Activated naive CD4-positive, alpha-beta T cell treated with anti-CD3 and anti-CD28 coated beads, Interleukin-2, amount 50 U/mL, for 72 hours (primary cell): Measurements from ENCODE around the gene PCDHB1. TPM values are rescaled to one million over a fixed set of nuclear protein-coding genes. Genes with fewer than 3 reads are reported as not detected.
"Not testable (repeated sequence)": the region's sequence is repeated elsewhere in the genome, so short reads cannot be mapped to it uniquely, and the experiment has no call there.

Experiments used
- ATAC-seq, 2 donors: fragments of 150-1000 bp; cut with Tn5 transposase; 2 replicates each; pipeline ENCODE4 v1.10.0; 2021; ENCODE audit warnings: mild to moderate bottlenecking in 2 of 2, moderate library complexity in 2 of 2
- DNase-seq, 2 donors: peaks; one replicate each; pipeline ENCODE4 v3.0.0; 2021 to 2022; ENCODE audit warnings: low spot score in 2 of 2
- H3K27ac Mint-ChIP-seq, 2 donors: one replicate each; pipeline ENCODE4 v1.8.0; 2022; ENCODE audit warnings: mild to moderate bottlenecking in 2 of 2, mixed read lengths in 2 of 2
- H3K36me3 Mint-ChIP-seq, 2 donors: one replicate each; pipeline ENCODE4 v1.8.0; 2022; ENCODE audit warnings: mixed read lengths in 2 of 2
- H3K9me3 Mint-ChIP-seq, 2 donors: one replicate each; pipeline ENCODE4 v1.8.0; 2022; ENCODE audit warnings: mixed read lengths in 2 of 2
- total RNA-seq, 2 donors: library from RNA; stranded (reverse); gene quantifications; one replicate each; pipeline ENCODE4 v1.2.3, GENCODE V29; 2022

Gene PCDHB1
- total RNA-seq, 2 donors from 2014 or later = not detected

DNA sequence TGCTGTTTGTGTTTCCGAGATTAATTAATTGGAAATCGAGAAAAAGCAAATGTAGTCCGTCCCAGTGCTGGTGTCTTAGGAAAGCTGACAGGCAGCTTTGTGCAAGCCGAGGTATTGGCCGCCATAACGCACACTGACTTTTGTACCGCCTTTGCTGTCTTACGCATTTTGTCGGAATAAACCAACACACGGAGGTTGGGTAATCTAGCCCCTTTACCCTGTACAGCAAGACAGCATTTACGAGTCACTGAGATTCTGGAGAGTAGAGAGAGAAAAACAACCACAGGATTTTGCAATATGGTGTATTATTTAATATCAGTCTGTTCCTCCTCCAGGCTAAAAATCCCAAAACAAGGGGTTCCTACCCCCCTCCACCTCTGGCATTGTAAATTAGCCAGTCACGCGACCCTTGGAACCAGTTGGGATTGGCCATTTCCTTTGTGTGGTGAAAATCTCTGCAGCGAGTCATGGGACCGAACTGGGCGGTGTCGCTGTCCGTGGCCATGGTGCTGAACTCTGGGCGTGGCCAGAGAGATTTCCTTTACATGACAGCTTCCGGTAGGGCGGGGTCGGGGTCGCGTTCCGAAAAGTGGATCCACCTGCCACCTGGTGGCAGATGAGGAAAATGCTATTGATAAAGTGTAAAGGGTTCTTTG lies 10.3 kb upstream of the PCDHB1 start:
- peak; percentile 55 to 77 for DNase-seq
- ATAC-seq = peak; percentile 62 to 79
- Mint-ChIP-seq H3K27ac (no peak overlapping the region), H3K9me3 (peaks cover 6 to 7% of the 10 kb centered on the region in 2 donors), H3K36me3 (no peaks in the 10 kb centered on the region)

DNA sequence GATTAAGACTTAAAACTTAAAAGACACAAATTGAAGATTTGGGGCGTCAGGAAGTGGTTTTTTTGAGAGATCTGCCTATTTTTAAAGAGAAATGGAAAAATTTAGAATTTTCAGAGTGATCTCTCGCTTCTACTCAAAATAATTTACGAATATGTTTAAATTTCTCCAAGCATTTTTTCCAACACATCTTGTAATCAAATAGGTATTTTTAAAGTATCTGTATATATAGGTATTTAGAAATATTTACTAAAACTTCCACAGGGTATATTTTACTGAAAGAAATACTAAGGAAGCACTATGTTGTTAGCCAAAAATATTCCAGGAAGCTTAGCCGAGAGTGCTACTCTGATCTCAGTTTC lies 9.8 kb upstream of the PCDHB1 start:
- H3K27ac Mint-ChIP-seq = no peak overlapping the region
- ATAC-seq (no peak), DNase-seq (no peak)
- H3K9me3 Mint-ChIP-seq = peaks cover 6 to 7% of the 10 kb centered on the region in 2 donors
- no peaks in the 10 kb centered on the region for H3K36me3 Mint-ChIP-seq

DNA sequence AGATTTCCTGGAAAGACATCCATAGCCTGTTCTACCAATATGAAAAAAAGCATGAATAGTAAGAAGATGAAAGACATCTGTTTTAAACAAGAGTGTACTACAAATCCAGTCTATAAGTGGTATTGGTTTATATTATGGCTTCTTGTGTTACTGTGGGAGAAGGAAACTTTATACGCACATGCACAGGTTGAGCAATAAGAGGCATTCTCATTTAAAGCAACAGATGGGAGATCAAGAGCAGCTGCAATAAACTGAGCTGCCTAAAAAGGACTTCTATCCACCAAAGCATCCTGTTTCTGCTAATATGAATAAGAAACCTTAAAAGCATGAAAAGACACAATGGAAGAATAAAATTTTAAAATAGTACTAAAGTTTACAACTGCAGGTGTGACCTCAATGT lies 8.6 kb upstream of the PCDHB1 start:
- no peak for DNase-seq
- peaks cover 6 to 10% of the 10 kb centered on the region in 2 donors for H3K9me3 Mint-ChIP-seq
- H3K27ac Mint-ChIP-seq = no peak overlapping the region
- ATAC-seq = no peak
- no peaks in the 10 kb centered on the region for H3K36me3 Mint-ChIP-seq

DNA sequence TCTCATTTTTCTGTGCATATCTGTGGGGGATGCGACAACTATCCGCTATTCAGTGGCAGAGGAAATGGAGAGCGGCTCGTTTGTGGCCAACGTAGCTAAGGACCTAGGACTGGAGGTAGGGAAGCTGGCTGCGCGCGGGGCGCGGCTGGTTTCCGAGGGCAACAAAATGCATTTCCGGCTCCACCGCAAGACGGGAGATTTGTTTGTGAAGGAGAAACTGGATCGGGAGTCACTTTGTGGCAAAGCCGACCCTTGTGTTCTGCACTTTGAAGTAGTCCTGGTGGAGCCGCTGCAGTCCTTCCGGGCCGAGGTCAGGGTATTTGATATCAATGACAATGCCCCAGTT lies 320 bp downstream of the PCDHB1 start:
- ATAC-seq (no peak), DNase-seq (no peak)
- Mint-ChIP-seq H3K36me3 (peaks cover 14 to 26% of the 10 kb centered on the region in 2 donors), H3K27ac (no peak overlapping the region), H3K9me3 (peaks cover 6 to 12% of the 10 kb centered on the region in 2 donors)

DNA sequence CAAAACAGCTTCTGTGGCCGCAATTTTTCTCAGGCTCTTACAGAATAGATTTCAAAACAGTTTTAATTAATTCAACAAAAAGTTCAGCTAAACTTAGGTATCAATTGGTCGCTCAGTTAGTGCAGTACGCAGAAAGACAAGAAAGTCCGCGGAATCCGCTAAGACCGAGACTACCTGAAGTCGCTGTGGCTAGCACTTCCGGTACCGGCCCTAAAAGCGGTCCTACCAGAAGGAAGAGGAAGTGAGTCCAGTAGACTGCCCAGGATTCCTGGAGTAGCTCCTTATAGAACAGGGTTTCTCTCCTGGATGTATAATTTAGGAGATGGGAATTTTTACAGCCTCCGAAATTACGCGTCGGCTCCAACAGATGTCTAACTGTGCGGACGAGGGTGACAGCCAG lies 26.7 kb downstream of the PCDHB1 start:
- no peak for ATAC-seq
- H3K27ac Mint-ChIP-seq = no peak overlapping the region
- peaks cover 8 to 10% of the 10 kb centered on the region in 2 donors for H3K36me3 Mint-ChIP-seq
- H3K9me3 Mint-ChIP-seq = peaks cover 6% of the 10 kb centered on the region in 2 donors
- no peak for DNase-seq

DNA sequence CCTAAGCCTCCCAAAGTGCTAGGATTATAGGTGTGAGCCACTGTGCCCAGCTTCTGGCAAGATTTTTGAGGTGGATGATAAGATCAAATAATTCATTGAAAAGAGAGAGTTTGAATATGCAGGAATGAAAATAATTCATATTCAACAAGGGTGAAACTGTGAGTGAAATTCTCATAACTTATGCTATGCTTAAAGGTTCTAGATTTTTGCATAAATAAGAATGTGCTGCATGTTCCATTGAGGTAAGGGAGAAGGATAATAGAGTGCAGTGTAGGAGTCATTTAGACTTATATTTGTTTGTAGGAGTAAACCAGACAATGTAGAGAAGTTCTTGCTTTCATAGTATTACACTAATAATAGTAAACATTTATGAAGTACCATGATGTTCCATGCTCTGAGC lies 31.1 kb downstream of the PCDHB1 start:
- H3K27ac Mint-ChIP-seq = no peak overlapping the region
- ATAC-seq = no peak
- no peak for DNase-seq
- H3K9me3 Mint-ChIP-seq = peaks cover 3 to 9% of the 10 kb centered on the region in 2 donors
- peaks cover 13% of the 10 kb centered on the region in 2 donors for H3K36me3 Mint-ChIP-seq

DNA sequence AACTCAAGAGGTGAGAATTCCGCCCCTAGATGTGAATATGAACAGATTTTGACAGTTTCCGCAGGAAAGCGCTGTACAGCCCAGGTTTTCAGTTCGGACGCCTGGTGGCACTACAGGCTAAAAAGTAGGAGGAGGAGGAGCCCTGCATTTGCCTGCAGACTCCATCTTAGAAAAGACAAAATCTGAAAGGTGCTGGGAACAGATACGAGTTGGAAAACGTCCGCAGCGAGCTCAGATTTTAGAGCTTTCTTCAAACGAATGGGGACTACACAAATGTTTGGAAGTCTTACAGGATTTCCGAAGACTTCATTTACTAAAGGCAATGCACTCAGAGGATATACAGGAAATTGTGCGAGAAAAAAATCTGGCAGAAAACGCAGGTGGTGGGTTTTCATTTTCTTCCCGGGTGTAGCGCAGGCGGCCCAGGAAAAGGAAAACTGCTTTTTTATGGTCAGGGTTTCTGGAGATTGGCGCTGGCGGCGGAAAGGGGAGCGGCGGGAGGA lies 33.4 kb downstream of the PCDHB1 start:
- no peak overlapping the region for H3K27ac Mint-ChIP-seq
- DNase-seq (peak in 1 of 2 donors; percentile 13), ATAC-seq (peak; percentile 52 to 70)
- H3K36me3 Mint-ChIP-seq = peaks cover 9 to 16% of the 10 kb centered on the region in 2 donors
- H3K9me3 Mint-ChIP-seq = peaks cover 8 to 9% of the 10 kb centered on the region in 2 donors

DNA sequence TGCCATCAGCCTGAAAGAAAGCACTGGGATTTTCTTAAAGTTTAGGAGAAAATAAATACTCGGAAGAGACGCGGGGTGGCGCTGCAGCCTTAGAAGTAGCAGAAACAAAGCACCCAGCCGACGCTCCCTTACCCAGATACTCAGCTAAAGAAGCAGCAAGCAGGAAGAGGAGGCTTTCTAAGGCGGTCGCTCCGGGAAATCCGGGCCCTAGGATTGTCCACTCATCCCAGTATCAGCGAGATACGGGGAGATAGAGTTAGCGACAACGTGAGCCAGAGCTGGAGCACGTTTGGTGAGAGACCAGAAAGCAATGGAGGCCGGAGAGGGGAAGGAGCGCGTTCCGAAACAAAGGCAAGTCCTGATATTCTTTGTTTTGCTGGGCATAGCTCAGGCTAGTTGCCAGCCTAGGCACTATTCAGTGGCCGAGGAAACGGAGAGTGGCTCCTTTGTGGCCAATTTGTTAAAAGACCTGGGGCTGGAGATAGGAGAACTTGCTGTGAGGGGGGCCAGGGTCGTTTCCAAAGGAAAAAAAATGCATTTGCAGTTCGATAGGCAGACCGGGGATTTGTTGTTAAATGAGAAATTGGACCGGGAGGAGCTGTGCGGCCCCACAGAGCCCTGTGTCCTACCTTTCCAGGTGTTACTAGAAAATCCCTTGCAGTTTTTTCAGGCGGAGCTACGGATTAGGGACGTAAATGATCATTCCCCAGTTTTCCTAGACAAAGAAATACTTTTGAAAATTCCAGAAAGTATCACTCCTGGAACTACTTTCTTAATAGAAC lies 43.5 kb downstream of the PCDHB1 start, which contains the start of gene PCDHB2:
TSS of gene PCDHB2 (plus strand) at position 135 of the 782 bp plus-strand sequence. CDS start at position 311, 176 bp downstream.
- Mint-ChIP-seq H3K9me3 (peaks cover 14 to 16% of the 10 kb centered on the region in 2 donors), H3K27ac (no peak within 1 kb of the TSS), H3K36me3 (peaks cover 18 to 29% of the 10 kb centered on the region in 2 donors)
- DNase-seq (no peak), ATAC-seq (no peak)

DNA sequence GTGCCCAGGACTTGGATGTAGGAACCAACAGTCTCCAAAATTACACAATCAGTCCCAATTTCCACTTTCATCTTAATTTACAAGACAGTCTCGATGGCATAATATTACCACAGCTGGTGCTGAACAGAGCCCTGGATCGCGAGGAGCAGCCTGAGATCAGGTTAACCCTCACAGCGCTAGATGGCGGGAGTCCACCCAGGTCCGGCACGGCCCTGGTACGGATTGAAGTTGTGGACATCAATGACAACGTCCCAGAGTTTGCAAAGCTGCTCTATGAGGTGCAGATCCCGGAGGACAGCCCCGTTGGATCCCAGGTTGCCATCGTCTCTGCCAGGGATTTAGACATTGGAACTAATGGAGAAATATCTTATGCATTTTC lies 44.1 kb downstream of the PCDHB1 start:
- peaks cover 23 to 33% of the 10 kb centered on the region in 2 donors for H3K36me3 Mint-ChIP-seq
- peaks cover 16 to 21% of the 10 kb centered on the region in 2 donors for H3K9me3 Mint-ChIP-seq
- no peak overlapping the region for H3K27ac Mint-ChIP-seq
- no peak for ATAC-seq
- DNase-seq = no peak

DNA sequence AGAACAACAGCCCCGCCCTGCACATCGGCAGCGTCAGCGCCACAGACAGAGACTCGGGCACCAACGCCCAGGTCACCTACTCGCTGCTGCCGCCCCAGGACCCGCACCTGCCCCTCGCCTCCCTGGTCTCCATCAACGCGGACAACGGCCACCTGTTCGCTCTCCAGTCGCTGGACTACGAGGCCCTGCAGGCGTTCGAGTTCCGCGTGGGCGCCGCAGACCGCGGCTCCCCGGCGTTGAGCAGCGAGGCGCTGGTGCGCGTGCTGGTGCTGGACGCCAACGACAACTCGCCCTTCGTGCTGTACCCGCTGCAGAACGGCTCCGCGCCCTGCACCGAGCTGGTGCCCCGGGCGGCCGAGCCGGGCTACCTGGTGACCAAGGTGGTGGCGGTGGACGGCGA lies 45.0 kb downstream of the PCDHB1 start:
- Mint-ChIP-seq H3K9me3 (peaks cover 20 to 25% of the 10 kb centered on the region in 2 donors), H3K36me3 (peaks cover 32 to 36% of the 10 kb centered on the region in 2 donors)
- not testable (repeated sequence) for ATAC-seq, H3K27ac Mint-ChIP-seq, DNase-seq

DNA sequence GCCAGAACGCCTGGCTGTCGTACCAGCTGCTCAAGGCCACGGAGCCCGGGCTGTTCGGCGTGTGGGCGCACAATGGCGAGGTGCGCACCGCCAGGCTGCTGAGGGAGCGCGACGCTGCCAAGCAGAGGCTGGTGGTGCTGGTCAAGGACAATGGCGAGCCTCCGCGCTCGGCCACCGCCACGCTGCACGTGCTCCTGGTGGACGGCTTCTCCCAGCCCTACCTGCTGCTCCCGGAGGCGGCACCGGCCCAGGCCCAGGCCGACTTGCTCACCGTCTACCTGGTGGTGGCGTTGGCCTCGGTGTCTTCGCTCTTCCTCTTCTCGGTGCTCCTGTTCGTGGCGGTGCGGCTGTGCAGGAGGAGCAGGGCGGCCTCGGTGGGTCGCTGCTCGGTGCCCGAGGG lies 45.4 kb downstream of the PCDHB1 start:
- Mint-ChIP-seq H3K36me3 (peaks cover 37 to 40% of the 10 kb centered on the region in 2 donors), H3K9me3 (peaks cover 20 to 25% of the 10 kb centered on the region in 2 donors)
- not testable (repeated sequence) for ATAC-seq, H3K27ac Mint-ChIP-seq, DNase-seq

DNA sequence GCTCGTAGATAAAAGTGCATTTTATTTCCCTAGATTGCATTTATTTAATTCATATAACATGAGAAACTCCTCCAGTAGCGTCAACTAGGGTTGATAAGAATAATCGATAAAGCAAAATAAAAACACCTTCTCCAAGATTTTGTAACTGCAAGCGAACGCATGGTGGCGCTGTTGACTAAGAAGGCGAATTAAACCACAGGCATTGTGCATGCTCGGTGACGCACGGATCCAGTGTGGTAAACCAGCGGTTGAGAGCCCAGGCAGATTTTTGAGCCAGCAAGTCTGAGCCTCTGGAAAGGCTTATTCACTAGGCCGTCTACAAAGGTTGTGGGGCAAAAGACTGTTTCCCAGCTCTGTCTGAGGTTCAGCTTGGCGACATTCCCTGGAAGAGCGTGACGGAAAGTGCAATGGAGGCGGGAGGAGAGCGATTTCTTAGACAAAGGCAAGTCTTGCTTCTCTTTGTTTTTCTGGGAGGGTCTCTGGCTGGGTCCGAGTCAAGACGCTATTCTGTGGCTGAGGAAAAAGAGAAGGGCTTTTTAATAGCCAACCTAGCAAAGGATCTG lies 49.1 kb downstream of the PCDHB1 start, which contains the start of gene PCDHB3:
TSS of gene PCDHB3 (plus strand) at position 231 of the 563 bp plus-strand sequence. CDS start at position 408, 177 bp downstream.
- ATAC-seq = peak; percentile 34 to 44
- peak within 1 kb of the TSS in 1 of 2 donors; percentile 65 for H3K27ac Mint-ChIP-seq

DNA sequence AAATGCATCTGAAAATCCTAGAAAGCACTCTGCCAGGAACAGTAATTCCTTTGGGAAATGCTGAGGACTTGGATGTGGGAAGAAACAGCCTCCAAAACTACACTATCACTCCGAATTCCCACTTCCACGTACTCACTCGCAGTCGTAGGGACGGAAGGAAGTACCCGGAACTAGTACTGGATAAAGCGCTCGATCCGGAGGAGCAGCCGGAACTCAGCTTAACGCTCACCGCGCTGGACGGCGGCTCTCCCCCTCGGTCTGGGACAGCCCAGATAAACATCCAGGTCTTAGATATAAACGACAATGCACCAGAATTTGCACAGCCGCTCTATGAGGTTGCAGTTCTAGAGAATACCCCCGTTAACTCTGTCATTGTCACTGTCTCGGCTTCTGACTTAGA lies 49.9 kb downstream of the PCDHB1 start:
- H3K36me3 Mint-ChIP-seq = peaks cover 23 to 31% of the 10 kb centered on the region in 2 donors

More for the DNA sequence above, 49.1 kb downstream of the PCDHB1 start, which contains the start of gene PCDHB3:
- H3K9me3 Mint-ChIP-seq = peaks cover 9 to 14% of the 10 kb centered on the region in 2 donors
- peak in 1 of 2 donors; percentile 41 for DNase-seq
- peaks cover 29 to 31% of the 10 kb centered on the region in 2 donors for H3K36me3 Mint-ChIP-seq

DNA sequence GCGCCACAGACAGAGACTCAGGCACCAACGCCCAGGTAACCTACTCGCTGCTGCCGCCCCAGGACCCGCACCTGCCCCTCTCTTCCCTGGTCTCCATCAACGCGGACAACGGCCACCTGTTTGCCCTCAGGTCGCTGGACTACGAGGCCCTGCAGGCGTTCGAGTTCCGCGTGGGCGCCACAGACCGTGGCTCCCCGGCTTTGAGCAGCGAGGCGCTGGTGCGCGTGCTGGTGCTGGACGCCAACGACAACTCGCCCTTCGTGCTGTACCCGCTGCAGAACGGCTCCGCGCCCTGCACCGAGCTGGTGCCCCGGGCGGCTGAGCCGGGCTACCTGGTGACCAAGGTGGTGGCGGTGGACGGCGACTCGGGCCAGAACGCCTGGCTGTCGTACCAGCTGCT lies 50.9 kb downstream of the PCDHB1 start:
- not testable (repeated sequence) for ATAC-seq, H3K27ac Mint-ChIP-seq, DNase-seq
- H3K36me3 Mint-ChIP-seq = peaks cover 23 to 28% of the 10 kb centered on the region in 2 donors
- H3K9me3 Mint-ChIP-seq = peaks cover 9 to 14% of the 10 kb centered on the region in 2 donors

More for the DNA sequence above, 49.9 kb downstream of the PCDHB1 start:
- DNase-seq (no peak), ATAC-seq (no peak)
- no peak overlapping the region for H3K27ac Mint-ChIP-seq
- peaks cover 9 to 14% of the 10 kb centered on the region in 2 donors for H3K9me3 Mint-ChIP-seq

DNA sequence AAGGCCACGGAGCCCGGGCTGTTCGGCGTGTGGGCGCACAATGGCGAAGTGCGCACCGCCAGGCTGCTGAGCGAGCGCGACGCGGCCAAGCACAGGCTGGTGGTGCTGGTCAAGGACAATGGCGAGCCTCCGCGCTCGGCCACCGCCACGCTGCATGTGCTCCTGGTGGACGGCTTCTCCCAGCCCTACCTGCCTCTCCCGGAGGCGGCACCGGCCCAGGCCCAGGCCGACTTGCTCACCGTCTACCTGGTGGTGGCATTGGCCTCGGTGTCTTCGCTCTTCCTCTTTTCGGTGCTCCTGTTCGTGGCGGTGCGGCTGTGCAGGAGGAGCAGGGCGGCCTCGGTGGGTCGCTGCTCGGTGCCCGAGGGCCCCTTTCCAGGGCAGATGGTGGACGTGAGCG lies 51.3 kb downstream of the PCDHB1 start:
- peaks cover 9 to 14% of the 10 kb centered on the region in 2 donors for H3K9me3 Mint-ChIP-seq
- DNase-seq, ATAC-seq, H3K27ac Mint-ChIP-seq: not testable (repeated sequence)
- peaks cover 23 to 28% of the 10 kb centered on the region in 2 donors for H3K36me3 Mint-ChIP-seq

DNA sequence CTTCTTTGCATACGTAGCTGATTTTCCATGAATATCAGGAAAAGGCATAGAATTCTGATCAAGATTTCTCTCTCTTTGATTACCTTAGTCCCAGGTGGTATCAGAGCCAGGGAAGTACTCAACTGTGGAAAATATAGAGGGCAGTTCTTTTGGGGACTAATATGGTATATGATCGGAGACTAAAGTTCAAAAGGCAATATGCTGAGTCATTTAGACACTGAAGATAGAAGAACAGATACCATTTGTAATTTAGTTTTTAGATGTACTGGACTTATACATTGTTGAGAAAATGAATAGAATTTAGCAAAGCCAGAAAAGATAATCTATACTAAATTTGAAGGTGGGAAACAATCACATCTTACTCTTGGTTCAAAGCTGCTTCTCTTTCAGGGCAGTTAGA lies 54.2 kb downstream of the PCDHB1 start:
- no peak for DNase-seq
- peaks cover 3 to 6% of the 10 kb centered on the region in 2 donors for H3K9me3 Mint-ChIP-seq
- no peak for ATAC-seq
- peaks cover 18 to 19% of the 10 kb centered on the region in 2 donors for H3K36me3 Mint-ChIP-seq
- H3K27ac Mint-ChIP-seq = no peak overlapping the region
